NCI-H1092 treated with DMSO at 0.1 percent for 48 hours (cell line): ENCODE data around the gene SRRM5.
"Not testable (repeated sequence)": the region's sequence is repeated elsewhere in the genome, so short reads cannot be mapped to it uniquely, and the experiment has no call there.

Source experiments
- DNase-seq: peaks from one replicate; lab custom pipeline; 2025; lab: John Stamatoyannopoulos, UW

The SRRM5 gene, protein sequence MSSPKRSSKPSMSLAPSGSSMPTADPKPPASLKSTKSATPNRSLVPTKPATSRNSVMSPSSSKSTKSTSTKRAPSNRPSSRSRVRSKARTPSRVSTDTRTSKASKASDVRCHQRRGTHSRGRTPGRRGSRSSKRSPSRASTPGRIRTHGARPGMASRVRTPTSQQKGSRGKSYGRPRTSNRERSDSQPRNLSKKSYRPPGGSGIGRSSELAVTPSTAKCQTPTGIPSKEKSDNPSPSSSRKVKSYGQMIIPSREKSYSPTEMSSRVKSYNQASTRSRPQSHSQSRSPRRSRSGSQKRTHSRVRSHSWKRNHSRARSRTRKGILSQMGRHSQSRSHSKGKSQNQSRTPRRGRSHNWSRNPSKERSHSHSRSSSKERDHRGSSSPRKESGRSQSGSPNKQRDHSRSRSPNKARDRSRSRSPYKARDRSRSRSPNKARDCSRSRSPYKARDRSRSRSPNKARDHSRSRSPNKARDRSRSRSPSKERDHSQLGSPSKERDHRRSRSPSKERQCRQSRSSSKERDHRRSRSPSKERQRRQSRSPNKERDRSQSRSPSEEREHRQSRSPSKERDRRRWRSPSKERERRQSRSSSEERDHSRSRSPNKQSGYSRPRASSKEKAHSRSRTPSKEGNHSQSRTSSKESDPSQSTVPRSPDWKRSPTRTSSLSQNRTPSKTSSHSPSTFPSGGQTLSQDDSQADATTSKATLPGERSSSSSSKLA

DNA sequence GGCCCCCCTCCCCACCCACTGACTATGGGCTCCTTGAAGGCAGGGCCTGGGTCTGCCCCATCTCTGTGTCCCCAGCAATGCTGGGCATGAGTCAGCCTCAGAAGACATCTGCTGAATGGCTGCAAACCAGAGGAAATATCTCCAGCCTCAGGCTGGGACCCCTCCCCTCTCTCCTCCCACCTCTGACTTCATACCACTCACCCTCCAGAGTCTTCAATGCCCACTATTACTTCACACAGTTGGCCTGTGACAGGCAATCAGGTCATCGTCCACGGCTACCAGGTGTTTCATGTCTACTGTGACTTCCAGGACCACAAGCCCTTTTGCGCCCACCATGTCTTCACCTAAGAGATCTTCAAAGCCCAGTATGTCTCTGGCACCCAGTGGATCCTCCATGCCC lies at the start of gene SRRM5:
Gene SRRM5, plus strand, starts transcription at position 301 of the 400 bp plus-strand sequence. Its CDS starts 34 bp downstream, at position 335.
- DNase-seq, result no peak

DNA sequence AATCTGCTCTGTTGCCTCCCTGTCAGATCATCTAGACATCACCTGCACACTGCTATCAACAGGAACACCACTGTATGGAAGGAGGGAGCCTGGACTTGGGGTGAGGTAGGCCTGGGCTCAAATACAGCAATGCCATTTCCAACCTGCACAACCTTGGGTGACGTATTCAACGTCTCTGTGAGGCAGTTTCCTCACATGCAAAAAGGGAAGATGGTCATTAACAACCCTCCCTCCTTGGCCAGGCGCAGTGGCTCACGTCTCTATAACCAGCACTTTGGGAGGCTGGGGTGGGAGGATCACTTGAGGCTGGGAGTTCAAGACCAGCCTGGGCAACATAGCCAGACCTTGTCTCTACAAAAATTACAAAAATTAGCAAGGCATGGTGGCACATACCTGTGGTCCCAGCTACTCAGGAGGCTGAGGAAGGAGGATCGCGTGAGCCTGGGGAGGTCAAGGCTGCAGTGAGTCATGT lies 49.6 kb upstream of the SRRM5 start:
- no peak for DNase-seq

DNA sequence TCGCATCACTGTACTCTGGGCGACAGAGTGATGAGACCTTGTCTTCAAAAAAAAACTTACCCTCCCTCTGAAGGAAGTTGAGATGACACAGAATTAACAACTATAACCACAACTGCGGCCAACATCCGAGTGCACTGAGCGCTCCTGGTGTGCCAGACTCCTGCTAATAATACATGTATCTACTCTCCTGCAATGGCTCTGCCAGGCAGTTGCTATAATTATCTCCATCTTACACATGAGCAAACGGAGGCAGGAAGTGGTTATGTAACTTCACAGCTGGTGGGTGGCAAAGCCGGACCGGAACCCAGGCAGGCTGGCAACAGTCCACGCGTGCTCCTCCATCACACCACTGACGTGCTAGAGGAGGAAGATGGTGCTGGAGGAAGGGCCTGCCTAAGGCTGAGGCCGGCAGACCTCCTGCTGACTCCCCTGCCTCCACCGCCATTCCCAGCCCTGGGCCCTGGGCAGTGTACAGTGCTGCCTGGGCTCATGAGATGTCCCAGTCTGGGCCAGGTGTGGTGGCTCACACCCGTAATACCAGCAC lies 49.1 kb upstream of the SRRM5 start:
- DNase-seq, result peak; percentile 11

DNA sequence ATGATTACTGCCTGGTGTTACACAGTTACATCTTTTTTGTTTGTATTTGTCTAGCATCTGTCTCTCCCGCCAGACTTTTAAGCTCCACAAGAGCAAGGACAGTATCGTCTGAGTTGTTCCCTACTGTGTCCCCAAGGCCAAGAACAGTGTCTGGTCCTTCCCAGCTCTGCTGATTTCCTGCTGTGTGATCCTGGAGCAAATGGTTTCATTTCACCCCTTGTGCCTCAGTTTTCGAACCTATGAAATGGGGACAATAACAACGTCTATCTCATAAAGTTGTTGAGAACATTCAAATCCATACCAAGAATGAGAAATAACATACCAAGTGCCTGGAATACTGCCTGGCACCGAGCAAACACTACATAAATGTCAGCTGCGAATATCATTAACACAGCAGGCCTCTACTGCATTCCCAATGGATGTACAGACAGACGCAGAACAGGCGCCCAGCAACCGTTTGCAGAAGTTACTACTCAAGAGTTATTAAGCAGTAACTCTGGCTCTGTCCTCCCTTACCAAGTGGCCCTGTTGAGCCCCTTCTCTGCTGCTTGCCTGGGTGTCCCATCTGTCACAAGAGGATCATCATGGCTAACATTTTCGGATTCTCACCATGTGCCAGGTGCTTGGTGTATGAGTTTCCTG lies 48.0 kb upstream of the SRRM5 start:
- no peak for DNase-seq

DNA sequence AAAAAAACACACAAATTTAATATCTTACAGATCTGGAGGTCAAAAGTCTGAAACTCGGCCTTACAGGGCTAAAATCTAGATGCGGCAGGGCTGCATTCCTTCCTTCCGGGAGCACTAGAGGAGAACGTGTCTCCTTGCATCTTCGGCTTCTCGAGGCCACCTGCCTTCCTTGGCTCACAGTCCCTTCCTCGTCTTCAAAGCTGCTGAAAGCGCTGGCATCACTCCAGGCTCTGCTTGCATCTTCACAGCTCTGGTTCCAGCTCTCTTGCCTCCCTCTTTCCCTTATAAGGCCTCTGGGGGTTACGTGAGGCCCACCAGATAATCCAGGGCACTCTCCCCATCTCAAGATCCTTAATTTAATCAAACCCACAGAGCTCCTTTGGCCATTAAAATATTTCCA lies 47.1 kb upstream of the SRRM5 start:
- DNase-seq, result no peak

DNA sequence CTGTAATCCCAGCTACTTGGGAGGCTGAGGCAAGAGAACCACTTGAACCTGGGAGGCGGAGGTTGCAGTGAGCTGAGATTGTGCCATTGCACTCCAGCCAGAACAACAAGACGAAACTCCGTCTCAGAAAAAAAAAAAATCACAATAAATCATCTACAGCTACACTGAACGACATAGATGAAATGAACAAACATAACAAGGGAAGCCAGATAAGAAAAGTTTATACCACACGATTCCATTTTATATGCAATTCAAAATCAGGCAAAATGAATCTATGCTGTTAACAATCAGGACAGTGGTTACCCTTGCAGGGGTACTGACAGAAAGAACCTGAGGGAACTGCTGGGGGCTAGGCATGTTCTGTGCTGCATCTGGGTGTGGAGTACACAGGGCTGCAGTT lies 42.2 kb upstream of the SRRM5 start:
- no peak for DNase-seq

DNA sequence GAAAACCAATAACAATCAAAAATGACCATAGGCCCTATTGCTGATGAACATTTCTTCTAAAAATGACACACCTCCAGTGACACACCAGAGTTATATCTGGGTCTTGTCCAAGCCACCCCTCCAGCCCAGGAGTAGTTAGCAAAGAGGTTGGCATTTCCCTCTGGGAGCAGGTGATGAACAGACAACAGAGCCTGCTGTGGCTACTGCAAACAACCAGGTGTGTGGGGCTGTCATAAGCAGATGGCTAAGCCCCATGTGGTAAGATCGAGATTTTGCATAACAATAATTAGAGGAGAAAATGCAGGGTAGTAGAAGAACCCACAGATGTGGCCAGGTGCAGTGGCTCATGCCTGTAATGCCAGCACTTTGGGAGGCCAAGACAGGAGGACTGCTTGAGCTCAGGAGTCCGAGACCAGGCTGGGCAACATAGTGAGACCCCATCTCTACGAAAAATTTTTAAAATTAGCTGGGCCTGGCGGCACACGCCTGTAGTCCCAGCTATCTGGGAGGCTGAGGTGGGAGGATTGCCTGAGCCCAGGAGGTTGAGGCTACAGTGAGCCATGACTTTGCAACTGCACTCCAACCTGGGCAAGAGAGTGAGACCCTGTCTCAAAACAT lies 41.6 kb upstream of the SRRM5 start:
- no peak for DNase-seq

DNA sequence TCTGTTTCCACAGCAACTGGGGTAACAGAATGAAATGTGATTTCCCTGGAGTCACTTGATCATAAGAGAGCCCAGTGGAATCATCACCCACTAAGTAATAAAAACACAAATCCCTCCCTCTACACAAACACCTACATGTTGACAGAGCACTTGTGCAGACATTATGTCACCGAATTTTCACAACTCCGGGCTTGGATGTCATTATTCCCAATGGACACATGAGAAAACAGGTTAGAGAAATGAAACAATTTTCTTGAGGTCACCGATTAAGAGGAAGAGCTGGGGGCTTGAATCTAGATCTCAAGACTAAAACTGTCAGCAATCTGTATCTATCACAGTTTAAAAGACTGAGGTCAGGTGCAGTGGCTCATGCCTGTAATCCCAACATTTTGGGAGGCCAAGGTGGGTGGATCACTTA lies 39.7 kb upstream of the SRRM5 start:
- DNase-seq, result peak; percentile 7

DNA sequence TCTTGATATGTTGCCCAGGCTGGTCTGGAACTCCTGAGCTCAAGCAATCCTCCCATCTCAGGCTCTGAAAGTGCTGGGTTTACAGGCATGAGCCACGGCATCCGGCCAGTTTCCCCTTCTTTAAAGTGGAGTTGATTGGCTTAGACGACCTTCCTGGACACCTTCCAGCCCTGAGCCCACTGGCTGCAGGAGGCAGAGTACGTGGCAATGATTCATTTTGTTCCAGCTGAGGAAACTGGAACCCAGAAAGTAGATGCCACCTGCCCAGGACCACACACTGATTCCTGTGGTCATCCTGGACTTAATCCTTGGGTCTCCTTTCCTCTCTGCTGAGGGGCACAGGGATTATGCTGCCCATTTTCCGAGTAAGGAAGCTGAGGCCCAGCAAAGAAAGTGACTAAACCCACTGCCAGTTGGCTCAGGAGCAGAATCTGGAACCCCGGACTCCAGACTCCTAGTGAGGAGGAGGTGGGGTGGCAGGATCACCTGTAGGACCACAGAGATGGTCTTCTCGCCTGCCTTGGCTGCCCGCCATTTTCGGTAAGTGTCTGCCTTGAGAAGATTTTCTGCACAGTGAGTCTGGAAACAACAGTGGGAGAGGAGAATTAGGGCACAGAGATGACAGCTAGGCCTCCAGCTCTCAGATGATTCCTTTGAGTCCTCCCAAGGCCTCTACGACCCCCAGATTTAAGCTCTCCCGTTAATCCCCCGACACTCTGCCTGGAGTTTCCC lies 37.3 kb upstream of the SRRM5 start:
- DNase-seq, result no peak

DNA sequence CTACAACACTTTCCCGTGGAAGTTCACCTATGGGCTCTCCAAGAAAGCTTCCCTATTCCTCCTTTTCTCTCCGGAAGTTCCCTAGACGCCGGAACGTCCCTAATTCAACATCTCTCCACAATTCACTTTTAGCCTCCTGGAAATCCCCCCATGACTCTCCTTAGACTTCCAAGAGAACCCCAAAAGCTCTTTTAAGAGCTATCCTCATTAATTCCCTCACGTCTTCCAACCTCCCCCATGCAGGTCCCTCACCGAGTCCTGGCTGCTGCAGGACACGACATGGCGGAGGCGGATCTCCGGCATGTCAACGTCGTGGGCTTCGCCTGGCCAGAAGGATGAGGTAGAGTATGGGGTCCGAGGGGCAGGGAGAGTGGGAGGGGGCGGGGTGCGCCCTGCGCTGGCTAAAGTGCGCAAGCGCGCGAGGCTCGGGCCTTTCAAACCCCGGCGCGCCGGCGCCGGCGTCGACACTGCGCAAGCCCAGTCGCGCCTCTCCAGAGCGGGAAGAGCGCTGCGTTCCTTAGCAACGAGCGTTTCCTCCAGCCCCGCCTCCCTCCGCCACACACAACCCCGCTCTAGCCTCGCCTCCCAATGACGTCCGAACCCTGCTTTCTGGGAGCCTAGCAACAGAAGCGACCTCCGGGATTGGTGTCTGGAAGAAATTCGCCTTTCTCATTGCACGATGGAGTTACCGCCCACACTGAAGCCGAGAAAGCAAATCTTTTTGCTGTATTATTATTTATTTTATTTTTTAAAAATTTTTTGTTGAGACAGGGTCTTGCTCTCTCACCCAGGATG lies 36.5 kb upstream of the SRRM5 start, which contains the start of the genes PINLYP and XRCC1:
Gene PINLYP, plus strand, starts transcription at position 646 of the 795 bp plus-strand sequence. CDS start 1,391 bp downstream, outside the sequence.
Gene XRCC1, minus strand, starts transcription at position 372 of the 795 bp plus-strand sequence. Its CDS starts 69 bp downstream, at position 303.
- DNase-seq, result peak; percentile 97

DNA sequence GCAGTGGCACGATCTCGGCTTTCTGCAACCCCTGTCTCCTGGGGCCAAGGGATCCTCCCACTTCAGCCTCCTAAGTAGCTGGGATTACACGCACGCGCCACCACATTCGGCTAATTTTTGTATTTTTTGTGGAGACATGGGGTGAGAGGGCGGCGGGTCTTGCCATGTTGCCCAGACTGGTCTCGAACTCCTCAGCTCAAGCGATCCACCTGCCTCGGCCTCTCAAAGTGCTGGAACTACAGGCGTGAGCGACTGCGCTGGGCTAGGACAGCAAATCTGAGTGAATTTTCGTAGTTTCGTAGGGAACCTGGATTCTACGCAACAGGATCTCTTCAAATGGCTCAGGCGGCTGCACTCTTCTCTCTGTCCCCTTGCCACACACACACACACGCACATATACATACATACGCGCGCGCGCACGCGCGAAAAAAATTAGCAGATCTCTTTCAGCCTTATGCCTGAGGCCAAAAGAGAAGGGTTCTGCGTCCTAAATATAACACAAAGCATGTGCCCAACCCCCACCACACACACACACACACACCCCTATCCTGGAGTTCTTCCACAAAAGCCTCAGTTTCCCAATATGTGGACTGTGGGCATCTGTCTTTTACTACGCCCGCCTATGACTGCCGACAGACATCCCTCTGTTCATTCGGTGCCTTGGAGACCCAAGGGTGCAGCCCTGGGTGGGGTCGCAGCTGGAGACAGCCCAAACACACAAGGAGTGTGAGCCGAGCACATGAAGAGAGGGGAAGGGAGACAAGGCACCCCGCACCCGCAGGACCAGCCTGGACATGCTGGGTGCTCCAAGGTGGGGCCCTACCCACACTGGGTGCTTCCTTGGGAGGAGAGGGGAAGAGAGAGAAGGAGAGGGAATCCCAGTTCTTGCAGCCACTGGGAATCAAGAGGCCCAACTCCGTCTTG lies 35.7 kb upstream of the SRRM5 start:
- DNase-seq, result peak; percentile 53

DNA sequence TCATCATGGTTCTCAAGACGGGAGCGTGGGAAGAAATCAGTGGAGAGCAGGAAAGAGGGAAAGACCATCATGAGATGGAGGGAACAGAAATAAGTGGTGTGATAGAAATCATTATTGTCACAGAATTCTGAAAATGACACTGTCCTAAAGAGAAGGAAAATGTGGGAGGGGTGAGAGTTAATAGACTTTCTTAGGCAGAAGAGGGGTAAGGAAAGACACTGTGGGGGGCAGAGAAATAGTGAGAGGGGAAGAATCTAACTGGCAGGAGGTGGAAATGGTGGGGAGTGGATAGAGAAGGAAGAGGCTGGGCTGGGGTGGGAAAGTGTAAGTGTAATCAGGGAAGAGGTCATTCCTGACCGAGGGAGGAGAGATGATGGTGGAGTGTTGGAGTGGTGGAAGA lies 33.1 kb upstream of the SRRM5 start:
- DNase-seq, result no peak

DNA sequence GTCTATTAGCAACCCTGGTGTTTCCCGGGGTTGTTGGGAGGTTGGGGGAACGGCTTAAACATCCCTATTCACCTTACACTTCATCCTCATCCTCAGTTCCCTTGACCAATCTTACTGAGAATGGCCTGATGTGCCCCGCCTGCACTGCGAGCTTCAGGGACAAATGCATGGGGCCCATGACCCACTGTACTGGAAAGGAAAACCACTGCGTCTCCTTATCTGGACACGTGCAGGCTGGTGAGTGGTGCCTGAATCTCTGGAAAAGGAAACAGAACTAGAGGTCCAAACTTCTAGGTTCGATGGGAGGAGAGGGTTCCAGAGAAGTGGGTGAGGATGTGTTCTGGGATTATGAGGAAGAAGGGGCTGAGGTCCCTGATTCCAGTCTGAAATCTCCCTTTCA lies 30.4 kb upstream of the SRRM5 start:
- no peak for DNase-seq

DNA sequence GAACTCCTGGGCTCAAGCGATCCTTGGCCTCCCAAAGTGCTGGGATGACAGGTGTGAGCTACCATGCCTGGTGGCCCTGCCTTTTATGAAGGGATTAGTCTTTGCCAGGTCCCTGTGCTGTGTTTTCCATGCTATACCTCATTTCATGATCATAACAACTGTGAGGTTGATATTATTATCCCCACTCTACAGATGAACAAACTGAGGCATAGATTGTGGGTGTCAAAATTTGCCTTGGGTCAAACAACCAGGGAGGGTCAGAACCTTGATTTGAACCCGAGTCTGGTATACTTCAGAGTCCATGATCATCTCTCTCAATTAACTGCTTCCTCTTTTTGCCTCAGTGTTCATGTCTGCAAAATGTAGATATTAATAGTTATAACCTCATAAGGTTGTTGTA lies 29.4 kb upstream of the SRRM5 start:
- DNase-seq, result no peak

DNA sequence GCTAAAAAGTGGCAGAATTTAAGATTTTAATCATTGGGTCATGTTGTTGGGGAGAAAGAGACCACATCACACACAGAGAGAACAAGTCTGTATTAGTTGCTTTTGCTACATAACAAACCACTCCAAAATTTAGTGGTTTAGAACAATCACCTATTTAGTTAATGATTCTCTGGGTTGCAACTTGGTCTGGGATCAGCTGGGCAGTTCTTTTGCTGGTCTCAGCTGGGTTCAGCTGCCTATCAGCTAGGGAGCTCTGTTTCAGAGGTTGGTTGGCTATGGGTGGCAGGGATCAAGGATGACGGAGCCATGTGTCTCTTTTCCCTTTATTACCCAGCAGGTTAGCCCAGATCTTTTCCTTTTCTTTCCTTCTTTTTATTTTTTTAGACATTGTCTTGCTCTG lies 27.4 kb upstream of the SRRM5 start:
- DNase-seq, result no peak

DNA sequence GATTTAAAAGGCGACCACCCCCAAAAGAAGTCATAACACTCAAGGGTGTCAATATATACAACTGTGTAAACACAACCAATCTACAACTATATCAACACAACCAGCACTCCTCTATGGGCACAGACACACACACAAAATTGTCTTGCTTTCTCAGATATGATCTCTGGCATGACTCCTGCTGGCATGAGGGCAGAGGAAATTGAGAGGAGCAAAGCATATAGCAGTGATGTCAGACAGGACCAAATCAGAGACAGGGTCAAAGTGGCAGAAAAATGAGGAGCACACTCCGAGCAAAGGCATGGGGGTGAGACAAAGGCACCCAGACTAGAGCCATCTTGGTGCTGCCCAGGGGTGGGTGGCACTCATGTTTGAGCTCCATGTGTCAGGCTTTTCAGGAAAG lies 25.5 kb upstream of the SRRM5 start:
- no peak for DNase-seq

DNA sequence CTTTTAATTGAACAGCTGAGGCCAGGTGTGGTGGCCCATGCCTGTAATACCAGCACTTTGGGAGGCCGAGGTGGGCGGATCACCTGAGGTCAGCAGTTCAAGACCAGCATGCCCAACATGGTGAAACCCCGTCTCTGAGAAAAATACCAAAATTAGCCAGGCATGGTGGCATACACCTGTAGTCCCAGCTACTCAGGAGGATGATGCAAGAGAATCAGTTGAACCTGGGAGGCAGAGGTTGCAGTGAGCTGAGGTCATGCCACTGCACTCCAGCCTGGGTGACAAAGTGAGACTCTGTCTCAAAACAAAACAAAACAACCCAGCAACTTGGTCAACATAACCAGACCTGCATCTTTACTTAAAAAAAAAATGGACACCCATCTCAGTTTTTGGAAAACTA lies 24.9 kb upstream of the SRRM5 start:
- not testable (repeated sequence) for DNase-seq

DNA sequence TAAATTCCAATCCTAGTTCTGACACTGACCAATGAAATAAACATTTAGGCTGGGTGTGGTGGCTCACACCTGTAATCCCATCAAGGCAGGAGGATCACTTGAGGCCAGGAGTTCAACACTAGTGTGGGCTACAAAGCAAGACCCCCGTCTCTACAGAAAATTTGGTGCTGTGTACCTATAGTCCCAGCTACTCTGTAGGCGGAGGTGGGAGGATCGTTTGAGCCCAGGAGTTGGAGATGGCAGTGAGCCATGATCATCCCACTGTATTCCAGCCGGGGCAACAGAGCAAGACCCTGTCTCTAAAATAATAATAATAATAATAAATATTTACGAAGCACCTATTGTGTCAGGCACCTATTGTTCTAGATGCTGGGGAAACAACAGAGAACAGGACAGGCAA lies 22.6 kb upstream of the SRRM5 start:
- DNase-seq, result no peak

DNA sequence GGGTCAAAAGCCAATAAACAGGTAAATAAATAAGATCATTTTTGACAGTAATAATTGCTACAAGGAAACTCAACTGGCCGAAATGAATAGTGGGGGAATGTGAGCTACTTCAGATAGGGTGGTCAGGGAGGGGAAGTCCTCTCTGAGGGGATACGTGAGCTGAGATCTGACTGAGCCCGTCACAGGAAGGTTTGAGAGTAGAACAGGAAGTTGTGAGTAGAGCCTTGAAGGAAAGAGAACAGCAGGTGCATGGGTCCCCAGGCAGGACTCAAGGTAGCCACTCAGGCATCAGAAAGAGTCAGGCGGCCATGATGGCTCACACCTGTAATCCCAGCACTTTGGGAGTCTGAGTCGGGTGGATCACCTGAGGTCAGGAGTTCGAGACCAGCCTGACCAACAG lies 22.2 kb upstream of the SRRM5 start:
- no peak for DNase-seq
